Keratinocyte (primary cell): ENCODE results near the gene FHDC1. TPM values are rescaled to one million over a fixed set of nuclear protein-coding genes. Genes with fewer than 3 reads are reported as not detected.

ENCODE experiments used
- DNase-seq: peaks from one replicate; pipeline ENCODE4 v3.0.0-alpha.2; 2011; ENCODE audit warnings: low read depth, missing footprints, low spot score
- FAIRE-seq: peaks from 2 replicates; lab custom pipeline; 2011; peaks lifted over from hg19 to GRCh38; lab: Jason Lieb, UNC
- H2AFZ ChIP-seq: 2 replicates; pipeline ENCODE4 v1.6.0; 2012; ENCODE audit warnings: low read length, control low read depth, inconsistent platforms; ENCODE audit not compliant: control insufficient read depth
- H3K27ac ChIP-seq: 2 replicates; pipeline ENCODE4 v1.5.1; 2011; ENCODE audit warnings: low read length; ENCODE audit not compliant: control insufficient read depth, insufficient read depth
- H3K27me3 ChIP-seq: 3 replicates; pipeline ENCODE4 v1.6.0; 2011; ENCODE audit warnings: low read length; ENCODE audit not compliant: control insufficient read depth, insufficient read depth; ENCODE audit errors: extremely low read depth
- H3K36me3 ChIP-seq, 2 experiments: 2 replicates in 1 of 2; 3 replicates in 1 of 2; pipeline ENCODE4 v1.5.1; 2011; ENCODE audit warnings: low read length in 2 of 2, mild to moderate bottlenecking in 1 of 2; ENCODE audit not compliant: control insufficient read depth in 2 of 2, insufficient read depth in 2 of 2; ENCODE audit errors: extremely low read depth in 1 of 2
- H3K4me1 ChIP-seq: 3 replicates; pipeline ENCODE4 v1.5.1; 2011; ENCODE audit warnings: low read length; ENCODE audit not compliant: control insufficient read depth, insufficient read depth; ENCODE audit errors: extremely low read depth
- H3K4me2 ChIP-seq: 3 replicates; pipeline ENCODE4 v1.6.0; 2011; ENCODE audit warnings: low read depth, low read length; ENCODE audit not compliant: control insufficient read depth, insufficient read depth; ENCODE audit errors: extremely low read depth
- H3K4me3 ChIP-seq, 3 experiments: fragments of 200-600 bp in 1 of 3; sonication (generic) in 1 of 3; 2 replicates in 2 of 3; 3 replicates in 1 of 3; pipeline ENCODE4 v1.5.1; 2011 to 2016; ENCODE audit warnings: low read length in 3 of 3, mild to moderate bottlenecking in 3 of 3, control low read depth in 2 of 3, inconsistent platforms in 1 of 3, low read depth in 1 of 3, mixed read lengths in 1 of 3, mixed run types in 1 of 3, moderate library complexity in 1 of 3; ENCODE audit not compliant: control insufficient read depth in 2 of 3, insufficient read depth in 2 of 3; ENCODE audit errors: extremely low read depth in 1 of 3
- H3K79me2 ChIP-seq: 2 replicates; pipeline ENCODE4 v1.6.0; 2012; ENCODE audit warnings: low read length; ENCODE audit not compliant: control insufficient read depth, insufficient read depth
- H3K9ac ChIP-seq: 3 replicates; pipeline ENCODE4 v1.6.0; 2011; ENCODE audit warnings: low read length; ENCODE audit not compliant: control insufficient read depth, insufficient read depth; ENCODE audit errors: extremely low read depth
- H3K9me1 ChIP-seq: 3 replicates; pipeline ENCODE4 v1.6.0; 2011; ENCODE audit warnings: low read length; ENCODE audit not compliant: control insufficient read depth, insufficient read depth; ENCODE audit errors: extremely low read depth
- H3K9me3 ChIP-seq: 2 replicates; pipeline ENCODE4 v1.5.1; 2012; ENCODE audit warnings: low read depth, low read length; ENCODE audit not compliant: control insufficient read depth
- H4K20me1 ChIP-seq: 3 replicates; pipeline ENCODE4 v1.6.0; 2011; ENCODE audit warnings: low read length; ENCODE audit not compliant: control insufficient read depth, insufficient read depth; ENCODE audit errors: extremely low read depth
- CTCF ChIP-seq, 3 experiments: IDR thresholded peaks in 1 of 3; conservative IDR thresholded peaks in 1 of 3; optimal IDR thresholded peaks in 1 of 3; 2 replicates in 2 of 3; 3 replicates in 1 of 3; pipeline versions ENCODE3 to v1.5.1; 2011; ENCODE audit warnings: low read length in 3 of 3, mild to moderate bottlenecking in 3 of 3, moderate library complexity in 2 of 3, control low read depth in 1 of 3, inconsistent platforms in 1 of 3; ENCODE audit not compliant: insufficient read depth in 2 of 3; ENCODE audit errors: extremely low read depth in 1 of 3
- EZH2 ChIP-seq: IDR thresholded peaks from one replicate; pipeline ENCODE4 v1.6.1; 2012; ENCODE audit warnings: inconsistent platforms, mild to moderate bottlenecking, low read length, moderate library complexity
- dilution Hi-C: fragments of 300-500 bp; cut with MboI; formaldehyde crosslinking; loops from one replicate; pipeline ENCODE4 v1.7.0; 2020; ENCODE audit warnings: low sequenced_read_pairs; ENCODE audit not compliant: extremely low pct_ligation_motif_present
- polyA plus RNA-seq, 5 experiments: library from polyadenylated mRNA; depleted of rRNA in 3 of 5; stranded (reverse) in 3 of 5; stranded (forward) in 1 of 5; unstranded in 1 of 5; fragments of >200 nt; gene quantifications; 1 replicate in 1 of 5; 2 replicates in 3 of 5; 3 replicates in 1 of 5; pipeline versions ENCODE4 v1.2.1 to v1.2.3, GENCODE V29; 2011 to 2012; ENCODE audit warnings: missing spikeins in 2 of 5, low read depth in 1 of 5, low replicate concordance in 1 of 5

The FHDC1 gene
- polyA plus RNA-seq, 1 donor (not counting 4 experiments of a cell fraction or from before 2014, with no cell fraction given) = 1.6 TPM

- H3K9me1 ChIP-seq = no peaks in the 10 kb centered on the region
- H3K9ac ChIP-seq = no peak overlapping the region
- FAIRE-seq (no peak), DNase-seq (no peak)
- H3K4me2 ChIP-seq = no peak overlapping the region
- no peaks in the 10 kb centered on the region for H3K27me3 ChIP-seq
- no peak overlapping the region for H3K4me3 ChIP-seq
- H3K9me3 ChIP-seq = no peaks in the 10 kb centered on the region
- dilution Hi-C loops = no loop called here
- TF ChIP-seq CTCF (optimal IDR thresholded peaks at IDR 0.05 in 1 of 3, IDR thresholded peaks at IDR 0.05 in 1 of 3, conservative IDR thresholded peaks at IDR 0.05 in 1 of 3; ENCODE audit: extremely low read depth in 1 of 3, insufficient read depth in 2 of 3, low read length in 3 of 3) (no peak), EZH2 (no peak)
- no peak overlapping the region for H3K27ac ChIP-seq
- H4K20me1 ChIP-seq = no peaks in the 10 kb centered on the region
- H3K4me1 ChIP-seq = no peaks in the 10 kb centered on the region
- H2AFZ ChIP-seq = no peak overlapping the region
- no peaks in the 10 kb centered on the region for H3K79me2 ChIP-seq
- peaks cover 4 to 8% of the 10 kb centered on the region in 2 experiments for H3K36me3 ChIP-seq
Observed at GRCh38 chr4:152945639-152946038, 9.5 kb downstream of the FHDC1 start.

GRCh38 chr4:152946446-152946845 is 10.3 kb downstream of the FHDC1 start:
- H3K79me2 ChIP-seq = no peaks in the 10 kb centered on the region
- no peaks in the 10 kb centered on the region for H3K27me3 ChIP-seq
- TF ChIP-seq CTCF (optimal IDR thresholded peaks at IDR 0.05 in 1 of 3, IDR thresholded peaks at IDR 0.05 in 1 of 3, conservative IDR thresholded peaks at IDR 0.05 in 1 of 3; ENCODE audit: extremely low read depth in 1 of 3, insufficient read depth in 2 of 3, low read length in 3 of 3) (no peak), EZH2 (no peak)
- no peak for DNase-seq
- H3K27ac ChIP-seq = no peak overlapping the region
- no peaks in the 10 kb centered on the region for H3K4me1 ChIP-seq
- FAIRE-seq = no peak
- H4K20me1 ChIP-seq = no peaks in the 10 kb centered on the region
- no peak overlapping the region for H3K9ac ChIP-seq
- no peaks in the 10 kb centered on the region for H3K9me1 ChIP-seq
- H3K4me2 ChIP-seq = no peak overlapping the region
- dilution Hi-C loops = no loop called here
- H2AFZ ChIP-seq = no peak overlapping the region
- H3K4me3 ChIP-seq = no peak overlapping the region
- H3K9me3 ChIP-seq = no peaks in the 10 kb centered on the region
- H3K36me3 ChIP-seq = peaks cover 4 to 8% of the 10 kb centered on the region in 2 experiments
